GM23338 (cell line): ENCODE results near the gene CASQ1. TPM values are rescaled to one million over a fixed set of nuclear protein-coding genes. Genes with fewer than 3 reads are reported as not detected.

ENCODE experiments used
- ATAC-seq: fragments of 200-7000 bp; cut with Tn5 transposase; 3 replicates; pipeline ENCODE4 v1.9.1; 2020
- DNase-seq: peaks from one replicate; pipeline ENCODE4 v3.0.0-alpha.2; 2015; ENCODE audit warnings: low spot score
- H2AFZ ChIP-seq: fragments of 200-600 bp; sonication (generic); 2 replicates; pipeline ENCODE4 v1.8.0; 2016; ENCODE audit warnings: antibody characterized with exemption, mild to moderate bottlenecking, moderate library complexity
- H3F3A ChIP-seq: fragments of 200-600 bp; sonication (generic); replicated peaks from 2 replicates; pipeline ENCODE4 v1.8.0; 2017; ENCODE audit warnings: antibody characterized with exemption, mixed run types, low read depth
- H3K27ac ChIP-seq: fragments of 200-600 bp; sonication (generic); 2 replicates; pipeline ENCODE4 v1.6.1; 2016; ENCODE audit warnings: low read depth
- H3K27me3 ChIP-seq: fragments of 200-600 bp; sonication (generic); 2 replicates; pipeline ENCODE4 v1.8.0; 2016; ENCODE audit warnings: mild to moderate bottlenecking, mixed run types, moderate library complexity; ENCODE audit not compliant: insufficient read depth
- H3K36me3 ChIP-seq: fragments of 200-600 bp; sonication (generic); 2 replicates; pipeline ENCODE4 v1.8.0; 2016; ENCODE audit warnings: mild to moderate bottlenecking; ENCODE audit not compliant: insufficient read depth
- H3K4me1 ChIP-seq: fragments of 200-600 bp; sonication (generic); 2 replicates; pipeline ENCODE4 v1.8.0; 2016; ENCODE audit warnings: mild to moderate bottlenecking, moderate library complexity; ENCODE audit not compliant: insufficient read depth
- H3K4me2 ChIP-seq: fragments of 200-600 bp; sonication (generic); 2 replicates; pipeline ENCODE4 v1.7.1; 2017; ENCODE audit warnings: mixed run types
- H3K4me3 ChIP-seq: fragments of 200-600 bp; sonication (generic); 2 replicates; pipeline ENCODE4 v1.6.1; 2016; ENCODE audit warnings: mixed run types
- H3K79me2 ChIP-seq: fragments of 200-600 bp; sonication (generic); replicated peaks from 2 replicates; pipeline ENCODE4 v1.8.0; 2017; ENCODE audit warnings: mild to moderate bottlenecking; ENCODE audit not compliant: insufficient read depth
- H3K9me2 ChIP-seq: fragments of 200-600 bp; sonication (generic); 2 replicates; pipeline ENCODE4 v1.8.0; 2017; ENCODE audit not compliant: insufficient read depth
- H4K20me1 ChIP-seq: fragments of 200-600 bp; sonication (generic); replicated peaks from 2 replicates; pipeline ENCODE4 v1.8.0; 2017; ENCODE audit warnings: mild to moderate bottlenecking; ENCODE audit not compliant: insufficient read depth
- H3K27ac Mint-ChIP-seq: 2 replicates; pipeline ENCODE4 v1.8.0; 2020; ENCODE audit warnings: inconsistent platforms, mild to moderate bottlenecking, moderate library complexity, mixed read lengths
- H3K27me3 Mint-ChIP-seq: 3 replicates; pipeline ENCODE4 v1.8.0; 2022; ENCODE audit warnings: low read depth, mild to moderate bottlenecking, moderate library complexity, mixed read lengths, inconsistent platforms; ENCODE audit not compliant: insufficient read depth, poor library complexity
- H3K36me3 Mint-ChIP-seq: 3 replicates; pipeline ENCODE4 v1.8.0; 2021; ENCODE audit warnings: low read depth, mild to moderate bottlenecking, inconsistent platforms, moderate library complexity, mixed read lengths
- H3K4me1 Mint-ChIP-seq: 3 replicates; pipeline ENCODE4 v1.8.0; 2020; ENCODE audit warnings: mild to moderate bottlenecking, inconsistent platforms, mixed read lengths
- H3K4me3 Mint-ChIP-seq: 3 replicates; pipeline ENCODE4 v1.8.0; 2021; ENCODE audit warnings: moderate library complexity, mild to moderate bottlenecking, inconsistent platforms, mixed read lengths
- H3K9me3 Mint-ChIP-seq: 3 replicates; pipeline ENCODE4 v1.8.0; 2020; ENCODE audit warnings: moderate library complexity, mild to moderate bottlenecking, inconsistent platforms, mixed read lengths
- CREB1 ChIP-seq: fragments of 250-450 bp; sonication (Bioruptor Pico); IDR thresholded peaks from 2 replicates; pipeline ENCODE4 v1.5.0; 2020; ENCODE audit warnings: low read depth, mild to moderate bottlenecking, moderate library complexity
- CTCF ChIP-seq, 2 experiments: fragments of 200-600 bp in 1 of 2; sonication (generic) in 1 of 2; conservative IDR thresholded peaks; 2 replicates each; pipeline versions ENCODE4 v1.5.1 to v1.6.1; 2016 to 2017; ENCODE audit warnings: antibody characterized with exemption in 2 of 2, low read depth in 2 of 2, mild to moderate bottlenecking in 2 of 2, moderate library complexity in 1 of 2
- EZH2 ChIP-seq: fragments of 200-600 bp; sonication (generic); IDR thresholded peaks from one replicate; pipeline ENCODE4 v1.8.0; 2017; ENCODE audit warnings: antibody characterized with exemption, mild to moderate bottlenecking, low read depth; ENCODE audit not compliant: unreplicated experiment
- EZH2phosphoT487 ChIP-seq: fragments of 200-600 bp; sonication (generic); IDR thresholded peaks from one replicate; pipeline ENCODE4 v1.8.1; 2018; ENCODE audit warnings: antibody characterized with exemption; ENCODE audit not compliant: unreplicated experiment
- JUNB ChIP-seq: IDR thresholded peaks from one replicate; pipeline ENCODE4 v1.6.1; 2016; ENCODE audit warnings: antibody characterized with exemption; ENCODE audit not compliant: unreplicated experiment
- NANOG ChIP-seq: IDR thresholded peaks from 2 replicates; pipeline ENCODE4 v1.6.1; 2016; ENCODE audit warnings: antibody characterized with exemption, borderline replicate concordance
- POLR2AphosphoS5 ChIP-seq: IDR thresholded peaks from 2 replicates; pipeline ENCODE4 v1.6.1; 2016; ENCODE audit warnings: antibody characterized with exemption, low read depth
- REST ChIP-seq: IDR thresholded peaks from one replicate; pipeline ENCODE4 v1.6.1; 2018; ENCODE audit warnings: antibody characterized with exemption; ENCODE audit not compliant: unreplicated experiment
- STAT1 ChIP-seq: IDR thresholded peaks from one replicate; pipeline ENCODE4 v1.6.1; 2016; ENCODE audit warnings: antibody characterized with exemption; ENCODE audit not compliant: unreplicated experiment
- ZNF114 ChIP-seq: fragments of 250-450 bp; sonication (Bioruptor Pico); IDR thresholded peaks from 2 replicates; pipeline ENCODE4 v1.5.0; 2020; ENCODE audit warnings: mild to moderate bottlenecking, moderate library complexity
- ZNF331 ChIP-seq: fragments of 250-450 bp; sonication (Bioruptor Pico); IDR thresholded peaks from 2 replicates; pipeline ENCODE4 v1.5.0; 2020; ENCODE audit warnings: low read depth, mild to moderate bottlenecking, moderate library complexity
- polyA plus RNA-seq: library from polyadenylated mRNA; unstranded; fragments of >200 nt; fragmentation: Nextera tagmentation; extraction: Ambion mirVana; gene quantifications from 2 replicates; pipeline ENCODE4 v1.2.1, GENCODE V29; 2016
- total RNA-seq: library from RNA; depleted of rRNA; stranded (reverse); fragments of >200 nt; shearing (Covaris generic); gene quantifications from 2 replicates; pipeline ENCODE4 v1.2.3, GENCODE V29; 2014
- TF ChIP-seq, protein P1 (sequence below): fragments of 250-450 bp; sonication (Bioruptor Pico); IDR thresholded peaks from 2 replicates; pipeline ENCODE4 v1.5.0; 2020; ENCODE audit warnings: mild to moderate bottlenecking, moderate library complexity
- TF ChIP-seq, protein P2 (sequence below): IDR thresholded peaks from 2 replicates; pipeline ENCODE4 v1.6.1; 2016; ENCODE audit warnings: antibody characterized with exemption

CASQ1 gene
- total and polyA plus RNA-seq, 2 experiments from 2014 or later = 1.1 to 2.8 TPM

DNA sequence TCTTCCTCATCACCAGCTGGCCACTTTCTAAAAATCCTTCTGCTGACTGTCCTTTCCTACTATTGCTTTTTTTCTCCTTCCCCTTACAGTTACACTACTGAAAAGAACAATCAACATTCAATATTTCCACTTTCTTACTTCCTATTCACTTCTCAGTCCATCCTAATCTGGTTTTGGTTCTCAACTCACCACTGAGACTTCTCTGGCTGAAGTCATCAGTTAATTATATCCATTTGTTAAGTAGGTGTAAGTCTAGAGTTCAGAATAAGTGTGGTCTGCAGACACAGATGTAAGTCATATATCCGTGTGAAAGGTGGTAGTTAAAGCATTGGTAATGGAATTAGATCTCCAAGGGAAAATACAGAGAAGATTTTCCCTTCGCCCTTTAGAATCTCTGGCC is 36.2 kb downstream of the CASQ1 start:
- H3K9me3 Mint-ChIP-seq = no peaks in the 10 kb centered on the region
- Histone ChIP-seq H3K36me3 (peaks cover 55% of the 10 kb centered on the region), H3F3A (peaks cover 15% of the 10 kb centered on the region; the same call in 1 of the 2 replicates), H3K27me3 (no peaks in the 10 kb centered on the region), H3K9me2 (no peaks in the 10 kb centered on the region), H3K4me1 (no peaks in the 10 kb centered on the region), H2AFZ (no peak overlapping the region), H3K4me2 (no peak overlapping the region), H4K20me1 (peaks cover 8% of the 10 kb centered on the region; the same call in 1 of the 2 replicates), H3K79me2 (no peaks in the 10 kb centered on the region), H3K27ac (no peak overlapping the region), H3K4me3 (no peak overlapping the region)
- ATAC-seq (no peak), DNase-seq (no peak)
- H3K4me1 Mint-ChIP-seq = no peaks in the 10 kb centered on the region
- no peak overlapping the region for H3K27ac Mint-ChIP-seq
- no peak overlapping the region for H3K4me3 Mint-ChIP-seq
- H3K36me3 Mint-ChIP-seq = peaks cover 69% of the 10 kb centered on the region
- no peaks in the 10 kb centered on the region for H3K27me3 Mint-ChIP-seq
- TF ChIP-seq CTCF (conservative IDR thresholded peaks at IDR 0.05; ENCODE audit: low read depth in 2 of 2) (no peak), STAT1 (no peak), EZH2 (no peak), EZH2phosphoT487 (no peak), JUNB (no peak), ZNF114 (CRISPR knock-in tag) (no peak), CREB1 (CRISPR knock-in tag) (no peak), REST (no peak), NANOG (no peak), POLR2AphosphoS5 (no peak), ZNF331 (no peak)
- TF ChIP-seq, protein P1, sequence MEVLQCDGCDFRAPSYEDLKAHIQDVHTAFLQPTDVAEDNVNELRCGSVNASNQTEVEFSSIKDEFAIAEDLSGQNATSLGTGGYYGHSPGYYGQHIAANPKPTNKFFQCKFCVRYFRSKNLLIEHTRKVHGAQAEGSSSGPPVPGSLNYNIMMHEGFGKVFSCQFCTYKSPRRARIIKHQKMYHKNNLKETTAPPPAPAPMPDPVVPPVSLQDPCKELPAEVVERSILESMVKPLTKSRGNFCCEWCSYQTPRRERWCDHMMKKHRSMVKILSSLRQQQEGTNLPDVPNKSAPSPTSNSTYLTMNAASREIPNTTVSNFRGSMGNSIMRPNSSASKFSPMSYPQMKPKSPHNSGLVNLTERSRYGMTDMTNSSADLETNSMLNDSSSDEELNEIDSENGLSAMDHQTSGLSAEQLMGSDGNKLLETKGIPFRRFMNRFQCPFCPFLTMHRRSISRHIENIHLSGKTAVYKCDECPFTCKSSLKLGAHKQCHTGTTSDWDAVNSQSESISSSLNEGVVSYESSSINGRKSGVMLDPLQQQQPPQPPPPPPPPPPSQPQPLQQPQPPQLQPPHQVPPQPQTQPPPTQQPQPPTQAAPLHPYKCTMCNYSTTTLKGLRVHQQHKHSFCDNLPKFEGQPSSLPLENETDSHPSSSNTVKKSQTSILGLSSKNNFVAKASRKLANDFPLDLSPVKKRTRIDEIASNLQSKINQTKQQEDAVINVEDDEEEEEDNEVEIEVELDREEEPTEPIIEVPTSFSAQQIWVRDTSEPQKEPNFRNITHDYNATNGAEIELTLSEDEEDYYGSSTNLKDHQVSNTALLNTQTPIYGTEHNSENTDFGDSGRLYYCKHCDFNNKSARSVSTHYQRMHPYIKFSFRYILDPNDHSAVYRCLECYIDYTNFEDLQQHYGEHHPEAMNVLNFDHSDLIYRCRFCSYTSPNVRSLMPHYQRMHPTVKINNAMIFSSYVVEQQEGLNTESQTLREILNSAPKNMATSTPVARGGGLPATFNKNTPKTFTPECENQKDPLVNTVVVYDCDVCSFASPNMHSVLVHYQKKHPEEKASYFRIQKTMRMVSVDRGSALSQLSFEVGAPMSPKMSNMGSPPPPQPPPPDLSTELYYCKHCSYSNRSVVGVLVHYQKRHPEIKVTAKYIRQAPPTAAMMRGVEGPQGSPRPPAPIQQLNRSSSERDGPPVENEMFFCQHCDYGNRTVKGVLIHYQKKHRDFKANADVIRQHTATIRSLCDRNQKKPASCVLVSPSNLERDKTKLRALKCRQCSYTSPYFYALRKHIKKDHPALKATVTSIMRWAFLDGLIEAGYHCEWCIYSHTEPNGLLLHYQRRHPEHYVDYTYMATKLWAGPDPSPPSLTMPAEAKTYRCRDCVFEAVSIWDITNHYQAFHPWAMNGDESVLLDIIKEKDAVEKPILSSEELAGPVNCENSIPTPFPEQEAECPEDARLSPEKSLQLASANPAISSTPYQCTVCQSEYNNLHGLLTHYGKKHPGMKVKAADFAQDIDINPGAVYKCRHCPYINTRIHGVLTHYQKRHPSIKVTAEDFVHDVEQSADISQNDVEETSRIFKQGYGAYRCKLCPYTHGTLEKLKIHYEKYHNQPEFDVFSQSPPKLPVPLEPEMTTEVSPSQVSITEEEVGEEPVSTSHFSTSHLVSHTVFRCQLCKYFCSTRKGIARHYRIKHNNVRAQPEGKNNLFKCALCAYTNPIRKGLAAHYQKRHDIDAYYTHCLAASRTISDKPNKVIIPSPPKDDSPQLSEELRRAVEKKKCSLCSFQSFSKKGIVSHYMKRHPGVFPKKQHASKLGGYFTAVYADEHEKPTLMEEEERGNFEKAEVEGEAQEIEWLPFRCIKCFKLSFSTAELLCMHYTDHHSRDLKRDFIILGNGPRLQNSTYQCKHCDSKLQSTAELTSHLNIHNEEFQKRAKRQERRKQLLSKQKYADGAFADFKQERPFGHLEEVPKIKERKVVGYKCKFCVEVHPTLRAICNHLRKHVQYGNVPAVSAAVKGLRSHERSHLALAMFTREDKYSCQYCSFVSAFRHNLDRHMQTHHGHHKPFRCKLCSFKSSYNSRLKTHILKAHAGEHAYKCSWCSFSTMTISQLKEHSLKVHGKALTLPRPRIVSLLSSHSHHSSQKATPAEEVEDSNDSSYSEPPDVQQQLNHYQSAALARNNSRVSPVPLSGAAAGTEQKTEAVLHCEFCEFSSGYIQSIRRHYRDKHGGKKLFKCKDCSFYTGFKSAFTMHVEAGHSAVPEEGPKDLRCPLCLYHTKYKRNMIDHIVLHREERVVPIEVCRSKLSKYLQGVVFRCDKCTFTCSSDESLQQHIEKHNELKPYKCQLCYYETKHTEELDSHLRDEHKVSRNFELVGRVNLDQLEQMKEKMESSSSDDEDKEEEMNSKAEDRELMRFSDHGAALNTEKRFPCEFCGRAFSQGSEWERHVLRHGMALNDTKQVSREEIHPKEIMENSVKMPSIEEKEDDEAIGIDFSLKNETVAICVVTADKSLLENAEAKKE = no peak
- TF ChIP-seq, protein P2, sequence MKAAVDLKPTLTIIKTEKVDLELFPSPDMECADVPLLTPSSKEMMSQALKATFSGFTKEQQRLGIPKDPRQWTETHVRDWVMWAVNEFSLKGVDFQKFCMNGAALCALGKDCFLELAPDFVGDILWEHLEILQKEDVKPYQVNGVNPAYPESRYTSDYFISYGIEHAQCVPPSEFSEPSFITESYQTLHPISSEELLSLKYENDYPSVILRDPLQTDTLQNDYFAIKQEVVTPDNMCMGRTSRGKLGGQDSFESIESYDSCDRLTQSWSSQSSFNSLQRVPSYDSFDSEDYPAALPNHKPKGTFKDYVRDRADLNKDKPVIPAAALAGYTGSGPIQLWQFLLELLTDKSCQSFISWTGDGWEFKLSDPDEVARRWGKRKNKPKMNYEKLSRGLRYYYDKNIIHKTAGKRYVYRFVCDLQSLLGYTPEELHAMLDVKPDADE = no peak
